ENCODE data around the gene ANKRD40.

Gene ANKRD40

GRCh38 chr17:50649042-50649908 lies 58.4 kb downstream of the ANKRD40 start:
- no peaks in the 10 kb centered on the region for H3K36me3 ChIP-seq (ENCODE audit: control insufficient read depth in 5 of 5, insufficient read depth in 5 of 5, low read length in 5 of 5)
- H3K27me3 ChIP-seq (ENCODE audit: control insufficient read depth in 5 of 5, insufficient read depth in 4 of 5, low read length in 5 of 5) = no peaks in the 10 kb centered on the region
- peaks cover 0 to 2% (median 0%) of the 10 kb centered on the region in 5 donors for H3K9me3 ChIP-seq (ENCODE audit: control insufficient read depth in 5 of 5, low read length in 5 of 5)
- no peak overlapping the region for H3K27ac ChIP-seq (ENCODE audit: low read depth, low read length)
- H3K4me1 ChIP-seq (ENCODE audit: control insufficient read depth in 5 of 5, insufficient read depth in 5 of 5, low read length in 5 of 5) = no peaks in the 10 kb centered on the region
- H3K4me3 ChIP-seq (ENCODE audit: low read depth in 1 of 5, low read length in 5 of 5) = no peak overlapping the region
- H3K9ac ChIP-seq (ENCODE audit: low read length in 5 of 5) = no peak overlapping the region

DNA sequence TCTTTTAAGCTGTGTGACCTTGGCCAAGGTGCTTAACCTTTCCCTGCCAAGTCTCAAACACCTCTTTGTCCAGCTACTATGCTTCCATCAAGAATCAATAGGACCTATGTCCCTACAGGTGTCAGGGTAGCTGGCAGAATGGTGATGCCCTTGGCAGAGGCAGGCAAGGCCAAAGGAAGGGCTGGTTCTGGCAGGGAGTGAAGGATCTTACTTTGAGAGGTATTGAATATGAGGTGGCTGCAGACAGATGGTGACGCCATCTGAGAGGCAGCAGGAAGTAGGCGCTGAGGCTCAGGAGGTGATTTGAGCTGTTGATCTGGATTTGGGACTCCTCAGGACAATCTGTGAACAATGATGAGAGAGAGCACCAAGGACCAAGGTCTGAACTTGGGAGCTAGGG lies 60.5 kb downstream of the ANKRD40 start:
- Histone ChIP-seq H3K9ac (ENCODE audit: low read length in 5 of 5) (no peak overlapping the region), H3K36me3 (ENCODE audit: control insufficient read depth in 5 of 5, insufficient read depth in 5 of 5, low read length in 5 of 5) (no peaks in the 10 kb centered on the region), H3K4me1 (ENCODE audit: control insufficient read depth in 5 of 5, insufficient read depth in 5 of 5, low read length in 5 of 5) (no peaks in the 10 kb centered on the region), H3K27me3 (ENCODE audit: control insufficient read depth in 5 of 5, insufficient read depth in 4 of 5, low read length in 5 of 5) (no peaks in the 10 kb centered on the region), H3K27ac (ENCODE audit: low read depth, low read length) (no peak overlapping the region), H3K4me3 (ENCODE audit: low read depth in 1 of 5, low read length in 5 of 5) (no peak overlapping the region), H3K9me3 (ENCODE audit: control insufficient read depth in 5 of 5, low read length in 5 of 5) (no peaks in the 10 kb centered on the region)

DNA sequence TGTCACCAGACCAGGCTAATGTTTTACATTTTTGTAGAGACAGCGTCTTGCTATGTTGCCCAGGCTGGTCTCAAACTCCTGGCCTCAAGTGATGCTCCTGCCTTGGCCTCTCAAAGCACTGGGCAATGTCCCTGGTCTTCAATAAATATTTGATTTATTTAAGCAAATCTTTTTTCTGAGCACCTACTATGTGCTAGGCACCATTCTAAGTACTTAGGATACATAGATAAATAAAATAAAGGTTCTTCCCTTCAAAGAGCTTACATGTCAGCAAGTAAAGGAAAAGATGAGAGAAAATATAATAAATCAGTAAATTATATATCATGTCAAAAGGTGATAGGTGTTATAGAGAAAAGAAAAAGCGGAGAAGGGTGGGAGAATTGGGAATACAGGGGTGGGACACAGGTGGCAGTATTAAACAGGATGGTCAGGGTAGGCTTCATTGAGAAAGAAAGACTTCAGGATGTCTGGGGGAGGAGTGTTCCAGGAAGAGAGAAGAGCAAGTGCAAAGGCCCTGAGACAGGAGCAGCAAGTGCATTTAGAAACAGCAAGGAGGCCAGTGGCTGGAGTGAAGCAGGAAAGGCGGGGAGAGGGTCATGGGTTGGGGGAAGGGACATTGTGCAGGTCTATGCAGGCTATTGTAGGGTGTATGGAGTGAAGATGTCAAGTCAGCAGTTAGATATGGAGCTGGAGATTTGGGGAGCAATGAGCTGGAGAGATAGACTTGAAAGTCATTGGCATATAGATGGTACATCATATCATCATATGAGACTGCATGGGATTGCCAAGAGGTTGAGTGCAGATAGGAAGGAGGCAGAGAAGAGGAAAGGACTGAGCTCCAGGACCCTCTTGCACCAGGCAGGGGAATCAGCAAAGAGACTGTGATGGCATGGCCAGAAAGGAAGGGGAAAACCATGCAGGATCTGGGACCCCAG lies 61.7 kb downstream of the ANKRD40 start:
- H3K27ac ChIP-seq (ENCODE audit: low read depth, low read length) = no peak overlapping the region
- no peaks in the 10 kb centered on the region for H3K36me3 ChIP-seq (ENCODE audit: control insufficient read depth in 5 of 5, insufficient read depth in 5 of 5, low read length in 5 of 5)
- no peaks in the 10 kb centered on the region for H3K9me3 ChIP-seq (ENCODE audit: control insufficient read depth in 5 of 5, low read length in 5 of 5)
- H3K9ac ChIP-seq (ENCODE audit: low read length in 5 of 5) = no peak overlapping the region
- peaks cover 0 to 5% (median 5%) of the 10 kb centered on the region in 5 donors for H3K4me1 ChIP-seq (ENCODE audit: control insufficient read depth in 5 of 5, insufficient read depth in 5 of 5, low read length in 5 of 5)
- no peaks in the 10 kb centered on the region for H3K27me3 ChIP-seq (ENCODE audit: control insufficient read depth in 5 of 5, insufficient read depth in 4 of 5, low read length in 5 of 5)
- no peak overlapping the region for H3K4me3 ChIP-seq (ENCODE audit: low read depth in 1 of 5, low read length in 5 of 5)
